Glomerular visceral epithelial cell (primary cell): Measurements from ENCODE around the gene KCNN4.
"Not testable (repeated sequence)": the region's sequence is repeated elsewhere in the genome, so short reads cannot be mapped to it uniquely, and the experiment has no call there.

Experiments
- DNase-seq: peaks from one replicate; pipeline ENCODE4 v3.0.0-alpha.2; 2016; ENCODE audit errors: extremely low spot score

KCNN4 gene

DNA sequence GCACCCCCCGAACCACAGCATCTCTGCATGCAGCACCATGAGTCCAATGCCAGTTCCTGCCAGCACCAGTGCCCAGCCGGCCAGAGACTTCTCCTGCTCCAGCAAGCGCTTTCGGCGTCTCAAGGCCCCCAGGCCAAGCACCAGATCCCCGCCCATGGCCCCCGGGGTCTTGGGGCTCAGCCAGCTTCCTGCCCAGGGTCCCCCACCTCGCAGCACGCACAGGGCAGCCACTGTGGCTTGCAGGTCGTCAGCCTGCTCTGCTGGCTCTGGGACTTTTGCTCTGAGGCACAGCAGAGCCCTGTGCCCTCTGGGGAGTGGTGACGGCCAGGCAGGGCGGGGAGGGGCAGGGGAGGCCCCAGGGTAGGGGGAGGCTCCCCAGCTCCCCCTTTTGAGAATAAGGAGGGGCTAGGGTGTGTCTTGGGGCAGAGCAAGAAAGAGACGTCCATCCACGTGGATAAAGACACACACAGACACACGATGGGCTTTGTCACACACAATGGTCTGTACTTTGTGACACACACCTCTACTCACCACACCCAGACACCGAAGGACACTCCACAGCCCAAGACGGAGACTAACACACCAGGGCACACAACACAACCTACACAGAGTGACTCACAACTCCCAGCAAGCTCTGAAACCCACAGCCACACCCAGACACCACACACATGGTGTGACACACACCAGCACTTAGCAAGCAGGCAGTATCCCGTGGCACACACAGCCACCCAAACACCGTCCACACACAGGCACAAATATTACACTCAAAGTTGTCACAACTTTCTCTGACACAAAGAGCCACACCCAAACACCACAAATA lies at the start of gene KCNN4:
KCNN4 (minus strand) TSS at position 268 of the 820 bp plus-strand sequence; CDS start at position 156, 112 bp downstream.
- DNase-seq: peak; percentile 63

DNA sequence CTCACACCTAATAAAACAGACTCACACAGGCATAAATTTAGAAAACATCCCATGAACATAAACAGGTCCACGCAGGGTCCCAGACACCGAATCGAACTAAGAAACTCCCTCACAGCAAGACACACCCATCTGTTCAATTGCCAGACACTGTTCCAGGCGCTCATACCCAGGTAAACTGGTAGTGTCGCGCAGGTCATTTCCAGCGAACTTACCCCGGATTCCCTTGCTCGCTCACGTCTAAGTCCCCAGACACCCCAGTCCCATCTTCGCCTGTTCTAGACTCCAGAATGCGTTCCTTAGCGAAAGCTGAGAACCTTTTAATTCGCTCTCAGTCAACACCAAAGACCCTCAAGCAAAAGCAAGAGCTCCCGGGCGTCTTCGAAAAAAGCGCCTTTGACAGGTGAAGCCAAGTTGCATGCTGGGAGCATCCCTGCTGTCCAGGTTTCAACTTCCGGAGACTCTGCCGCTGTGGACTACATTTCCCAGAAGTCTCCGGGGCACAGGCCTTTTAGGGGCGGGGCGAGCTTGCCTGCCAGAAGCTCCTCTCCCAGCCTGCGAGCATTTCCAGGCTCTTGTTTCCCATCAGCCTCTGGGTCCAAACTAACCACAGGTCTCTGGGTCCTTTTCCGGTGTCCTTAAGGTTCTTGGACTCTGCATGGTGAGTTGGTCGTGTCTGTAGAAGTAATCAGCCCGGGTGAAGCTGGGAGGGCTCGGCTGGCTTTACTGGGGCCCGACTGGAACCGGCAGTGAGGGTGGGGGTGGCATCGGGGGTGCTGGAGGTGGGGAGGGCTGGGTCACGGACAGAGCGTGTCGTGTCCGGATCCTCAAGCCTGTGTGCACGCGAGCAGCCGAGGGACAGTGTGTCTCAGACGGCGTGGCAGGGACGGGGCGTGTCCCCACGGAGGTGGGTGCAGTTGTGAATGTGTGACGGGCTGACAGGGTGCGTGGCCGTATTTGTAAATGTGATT lies 46.3 kb upstream of the KCNN4 start, which contains the start of gene ZNF283:
ZNF283 (plus strand) TSS at position 535 of the 968 bp plus-strand sequence. CDS start 6,184 bp downstream, outside the sequence.
- peak; percentile 86 for DNase-seq

DNA sequence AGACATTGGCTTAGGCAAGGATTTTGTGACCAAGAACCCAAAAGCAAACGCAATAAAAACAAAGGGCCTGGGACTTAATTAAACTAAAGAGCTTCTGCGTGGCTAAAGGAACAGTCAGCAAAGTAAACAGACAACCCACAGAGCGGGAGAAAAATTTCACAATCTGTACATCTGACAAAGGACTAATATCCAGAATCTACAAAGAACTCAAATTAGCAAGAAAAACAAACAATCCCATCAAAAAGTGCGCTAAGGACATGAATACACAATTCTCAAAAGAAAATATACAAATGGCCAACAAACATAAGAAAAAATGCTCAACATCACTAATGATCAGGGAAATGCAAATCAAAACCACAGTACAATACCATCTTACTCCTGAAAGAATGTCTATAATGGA lies 43.8 kb upstream of the KCNN4 start:
- DNase-seq: not testable (repeated sequence)

DNA sequence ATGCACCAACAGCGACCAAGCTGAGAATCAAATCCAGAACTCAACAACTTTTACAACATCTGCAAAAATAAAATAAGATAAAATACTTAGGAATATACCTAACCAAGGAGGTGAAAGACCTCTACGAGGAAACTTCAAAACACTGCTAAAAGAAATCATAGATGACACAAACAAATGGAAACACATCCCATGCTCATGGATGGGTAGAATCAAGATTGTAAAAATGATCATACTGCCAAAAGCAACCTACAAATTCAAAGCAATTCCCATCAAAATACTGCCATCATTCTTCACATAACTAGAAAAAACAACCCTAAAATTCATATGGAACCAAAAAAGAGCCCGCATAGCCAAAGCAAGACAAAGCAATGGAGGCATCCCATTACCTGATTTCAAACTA lies 43.1 kb upstream of the KCNN4 start:
- DNase-seq: not testable (repeated sequence)

DNA sequence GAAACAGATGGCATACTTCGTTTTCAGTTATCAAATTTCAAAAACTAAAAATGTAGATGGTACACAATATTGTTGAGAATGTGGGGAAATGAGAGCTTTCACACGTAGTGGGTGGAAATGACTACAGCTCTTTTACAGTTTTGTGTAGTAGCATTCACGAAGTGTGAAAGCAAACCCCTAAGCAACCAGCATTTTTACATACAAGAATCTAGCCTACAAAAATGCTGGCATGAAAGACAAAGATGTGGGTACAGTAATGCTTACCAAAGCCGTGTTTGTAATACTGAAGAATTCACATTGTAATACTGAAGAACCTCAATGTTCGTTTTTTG lies 40.1 kb upstream of the KCNN4 start:
- no peak for DNase-seq

DNA sequence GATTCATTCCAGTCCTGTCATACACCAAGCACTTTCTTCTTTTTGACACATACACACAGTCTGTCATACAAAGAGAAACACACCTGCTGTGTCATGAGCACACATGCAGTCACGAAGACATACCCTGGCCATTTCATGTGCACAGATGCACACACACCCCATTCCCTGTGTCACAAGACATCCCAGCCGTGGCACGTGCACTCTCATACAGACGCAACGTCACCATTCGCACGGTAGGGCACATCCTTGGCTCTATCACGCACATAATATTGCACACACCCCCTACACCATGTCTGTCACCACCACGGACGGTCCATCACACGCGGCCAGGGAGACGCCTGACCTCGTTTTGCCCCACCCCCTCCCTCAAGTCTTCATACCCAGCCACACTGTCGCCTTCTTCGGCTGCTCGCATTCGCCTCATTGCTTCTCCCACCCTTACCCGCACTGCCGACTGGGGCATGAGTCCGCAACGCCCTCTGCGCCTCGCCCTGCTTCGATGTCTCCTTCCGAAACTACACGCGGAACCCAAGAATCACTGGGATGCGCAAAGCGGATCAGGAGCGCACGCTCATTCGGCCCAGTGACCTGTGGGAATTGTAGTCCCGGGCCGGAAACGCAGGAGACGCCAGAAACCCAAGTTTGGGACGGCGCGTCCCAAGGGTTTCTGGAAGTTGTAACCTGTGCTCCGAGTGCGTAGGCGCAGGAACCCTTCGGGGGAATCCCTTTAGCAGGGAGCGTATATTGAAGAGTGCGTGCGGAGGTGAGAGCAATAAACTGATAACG lies 39.5 kb upstream of the KCNN4 start:
- DNase-seq: no peak

DNA sequence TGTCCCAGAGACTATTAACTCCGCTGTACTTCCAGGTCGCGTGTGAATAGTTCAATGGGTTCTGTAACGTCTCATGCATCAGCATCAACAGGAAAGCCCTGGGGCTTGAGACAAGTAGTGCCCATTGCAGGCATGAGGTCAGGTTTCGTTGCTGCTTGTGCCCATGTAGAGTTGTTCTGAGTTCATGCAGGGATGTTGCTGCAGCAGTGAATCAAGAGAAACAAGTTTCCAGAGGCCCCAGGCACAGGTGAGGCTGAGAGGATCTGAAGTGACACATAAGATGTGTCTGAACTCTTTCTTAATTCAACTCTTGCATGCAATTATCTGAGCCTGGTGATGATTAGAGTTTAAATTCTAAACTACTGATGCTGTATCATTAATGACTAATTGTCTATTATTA lies 37.7 kb upstream of the KCNN4 start:
- DNase-seq: no peak

DNA sequence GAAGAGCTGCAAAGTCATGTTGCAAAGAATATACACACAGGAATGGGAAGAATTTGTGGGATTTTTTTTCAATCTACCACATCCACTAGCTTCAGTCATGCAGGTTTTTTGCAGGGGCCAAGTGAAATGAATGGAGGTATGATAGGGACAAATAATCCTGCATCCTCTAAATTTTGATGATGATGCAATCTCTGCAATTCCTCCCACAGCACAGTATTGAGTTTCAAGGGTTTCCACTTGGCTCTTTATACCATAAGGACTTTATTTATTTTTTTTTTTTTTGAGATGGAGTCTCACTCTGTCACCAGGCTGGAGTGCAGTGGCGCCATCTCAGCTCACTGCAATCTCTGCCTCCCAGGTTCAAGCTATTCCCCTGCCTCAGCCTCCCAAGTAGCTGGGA lies 36.7 kb upstream of the KCNN4 start:
- not testable (repeated sequence) for DNase-seq

DNA sequence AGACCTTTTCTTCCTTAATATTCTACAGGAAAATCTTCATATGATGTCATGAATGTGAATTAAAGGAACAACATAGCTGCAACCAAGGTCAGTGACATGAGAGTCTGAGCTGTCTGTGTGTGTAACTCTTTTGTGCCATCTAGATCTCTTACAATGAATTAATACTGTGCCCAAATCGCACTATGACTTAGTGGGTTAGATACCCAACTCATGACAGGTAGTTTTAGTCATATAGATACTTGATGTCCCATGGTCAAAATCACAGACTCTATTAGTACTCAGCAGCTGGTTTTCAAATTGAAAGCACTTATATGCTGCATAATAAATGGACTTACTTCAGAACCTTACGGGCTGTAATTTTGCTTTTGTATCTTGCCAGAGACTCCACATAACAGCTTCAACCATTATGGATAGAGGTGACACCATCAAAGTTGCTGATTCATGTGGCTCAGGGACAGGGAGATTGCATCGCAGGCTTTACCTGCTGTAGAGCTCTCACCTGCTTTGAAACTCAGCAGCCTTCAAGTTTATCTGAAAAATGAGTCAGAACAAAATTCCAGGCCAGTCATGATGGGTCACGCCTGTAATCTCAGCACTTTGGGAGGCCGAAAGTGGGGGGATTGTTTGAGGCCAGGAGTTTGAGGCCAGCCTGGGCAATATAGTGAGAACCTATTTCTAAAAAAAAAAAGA lies 34.0 kb upstream of the KCNN4 start:
- DNase-seq: no peak

DNA sequence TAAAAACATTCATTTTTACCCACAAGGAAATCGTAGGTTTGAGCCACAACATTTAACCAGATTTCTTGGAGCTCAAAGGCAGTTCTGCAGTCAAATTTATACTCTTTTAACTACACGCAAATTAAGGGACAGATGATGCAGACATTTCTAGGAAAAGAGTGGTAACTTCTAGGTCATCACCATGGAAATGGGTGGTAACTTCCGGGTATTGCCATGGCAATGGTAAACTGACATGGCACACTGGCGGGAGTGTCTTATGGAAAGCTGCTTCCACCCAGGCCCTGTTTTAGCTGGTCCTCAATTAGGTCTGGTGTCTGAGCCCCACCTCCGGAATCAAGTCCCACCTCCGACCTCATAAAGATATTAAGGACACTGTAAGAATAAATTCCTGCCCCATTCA lies 31.9 kb upstream of the KCNN4 start:
- no peak for DNase-seq

DNA sequence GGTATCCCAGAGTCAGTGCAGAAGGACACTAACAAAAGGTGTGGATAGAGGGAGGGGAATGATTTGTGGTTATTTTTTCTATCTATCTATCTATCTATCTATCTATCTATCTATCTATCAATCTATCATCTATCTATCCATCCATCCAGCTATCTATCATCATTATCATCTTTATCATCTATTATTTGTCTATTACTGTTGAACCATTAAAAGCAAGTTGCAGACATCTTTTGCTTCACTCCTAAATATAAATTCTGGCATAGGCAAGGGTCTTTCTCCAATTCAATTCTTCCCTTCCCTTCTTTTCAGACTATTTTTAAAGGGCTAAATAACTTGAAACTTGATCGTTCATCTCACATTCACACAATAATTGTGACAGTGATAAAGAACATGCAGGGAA lies 31.5 kb upstream of the KCNN4 start:
- DNase-seq: no peak

DNA sequence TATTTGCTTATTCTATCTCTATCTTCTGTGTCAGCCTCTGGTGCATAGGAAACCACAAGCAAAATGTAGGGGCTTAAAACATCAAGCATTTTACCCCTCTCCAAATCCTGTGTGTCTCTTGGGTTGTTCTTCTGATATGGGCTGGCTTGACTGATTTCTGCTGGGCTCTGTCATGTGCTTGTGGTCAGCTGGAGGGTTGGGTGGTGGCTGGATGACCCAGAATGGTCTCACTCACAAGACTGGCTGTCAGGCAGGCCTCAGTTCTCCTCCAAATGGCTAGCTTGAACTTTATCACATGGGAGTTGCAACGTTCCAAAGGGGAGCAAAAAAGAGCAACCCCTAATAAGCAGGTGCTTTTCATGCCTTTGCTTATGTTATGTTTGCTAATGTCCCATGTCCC lies 31.1 kb upstream of the KCNN4 start:
- DNase-seq: no peak

DNA sequence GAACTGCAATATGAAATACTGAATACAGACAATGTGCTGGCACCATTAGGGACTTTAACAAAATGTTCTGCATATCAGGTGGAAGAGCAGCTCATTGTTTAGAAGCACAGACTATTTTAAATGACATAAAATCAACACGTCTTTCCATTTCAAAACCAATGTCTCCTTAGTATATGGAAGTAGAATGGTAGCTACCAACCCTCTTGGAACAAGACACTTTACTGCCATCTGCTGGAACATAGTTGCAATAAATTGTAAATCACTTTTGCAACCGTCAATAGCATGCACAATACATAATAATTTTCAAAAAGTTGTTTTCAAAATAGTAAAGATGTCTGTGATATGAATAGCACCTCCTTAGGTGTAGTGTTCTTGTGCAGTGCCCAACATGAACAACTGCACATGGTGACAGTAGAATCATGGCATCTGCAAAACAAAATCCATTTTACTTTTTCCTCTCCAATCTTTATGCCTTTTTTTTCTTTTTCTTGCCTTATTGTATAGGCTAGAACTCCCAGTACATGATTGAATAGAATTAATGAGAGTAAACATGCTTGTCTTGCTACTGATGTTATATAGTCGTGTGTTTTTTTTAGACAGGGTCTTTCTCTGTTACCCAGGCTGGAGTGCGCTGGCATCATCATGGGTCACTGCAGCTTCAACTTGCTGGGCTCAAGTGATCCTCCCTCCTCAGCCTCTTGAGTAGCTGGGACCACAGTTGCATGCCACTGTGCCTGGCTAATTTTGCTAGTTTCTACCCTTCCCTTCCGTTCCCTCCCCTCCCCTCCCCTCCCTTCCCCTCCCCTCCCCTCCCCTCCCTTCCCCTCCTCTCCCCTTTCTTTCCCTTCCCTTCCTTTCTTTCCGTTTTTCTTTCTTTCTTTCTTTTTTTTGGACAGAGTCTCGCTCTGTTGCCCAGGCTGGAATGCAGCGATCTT lies 29.3 kb upstream of the KCNN4 start:
- peak; percentile 50 for DNase-seq

DNA sequence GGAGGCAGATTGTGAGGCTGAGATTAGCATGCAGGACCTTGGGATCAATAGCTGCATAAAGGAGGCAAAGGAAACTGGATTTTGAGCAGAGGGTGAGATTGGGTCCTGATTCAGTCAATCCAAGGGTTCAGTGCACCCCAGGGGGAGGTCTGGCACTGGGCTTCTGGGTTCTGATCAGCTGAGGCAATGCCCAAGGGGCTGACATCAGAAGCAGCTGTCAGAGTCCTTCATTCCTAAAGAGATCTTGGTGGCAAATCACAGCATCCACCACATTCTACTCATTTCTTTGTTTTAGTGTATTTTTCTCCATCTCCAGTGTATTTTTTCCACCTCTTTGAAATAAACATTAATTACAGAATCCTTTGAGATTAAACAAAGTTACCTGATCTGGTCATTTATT lies 26.9 kb upstream of the KCNN4 start:
- no peak for DNase-seq

DNA sequence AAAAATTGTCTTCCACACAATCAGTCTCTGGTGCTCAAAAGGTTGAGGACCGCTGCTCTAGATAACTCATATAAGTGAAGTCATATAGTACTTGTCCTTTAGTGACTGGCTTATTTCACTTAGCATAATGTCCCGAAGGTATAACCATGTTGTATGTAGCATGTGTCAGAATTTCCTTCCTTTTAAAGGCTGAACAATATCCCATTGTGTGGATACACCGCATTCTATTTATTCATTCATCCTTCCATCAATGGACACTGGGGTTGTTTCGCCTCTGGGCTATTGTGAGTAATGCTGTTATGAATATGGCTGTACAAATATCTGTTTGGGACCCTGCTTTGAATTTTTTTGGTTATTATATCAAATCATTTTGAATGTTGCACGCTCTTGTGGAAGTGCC lies 26.1 kb upstream of the KCNN4 start:
- no peak for DNase-seq

DNA sequence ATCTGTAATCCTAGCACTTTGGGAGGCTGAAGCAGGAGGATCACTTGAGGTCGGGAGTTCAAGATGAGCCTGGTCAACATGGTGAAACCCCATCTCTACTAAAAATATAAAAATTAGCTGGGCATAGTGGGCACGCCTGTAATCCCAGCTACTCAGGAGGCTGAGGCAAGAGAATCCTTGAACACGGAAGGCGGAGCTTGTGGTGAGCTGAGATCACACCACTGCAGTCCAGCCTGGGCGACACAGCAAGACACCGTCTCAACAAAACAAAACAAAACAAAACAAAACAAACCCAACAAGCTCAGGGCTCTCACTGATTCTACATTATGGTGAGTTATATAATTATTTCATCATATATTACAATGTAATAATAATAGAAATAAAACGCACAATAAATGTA lies 25.6 kb upstream of the KCNN4 start:
- not testable (repeated sequence) for DNase-seq

DNA sequence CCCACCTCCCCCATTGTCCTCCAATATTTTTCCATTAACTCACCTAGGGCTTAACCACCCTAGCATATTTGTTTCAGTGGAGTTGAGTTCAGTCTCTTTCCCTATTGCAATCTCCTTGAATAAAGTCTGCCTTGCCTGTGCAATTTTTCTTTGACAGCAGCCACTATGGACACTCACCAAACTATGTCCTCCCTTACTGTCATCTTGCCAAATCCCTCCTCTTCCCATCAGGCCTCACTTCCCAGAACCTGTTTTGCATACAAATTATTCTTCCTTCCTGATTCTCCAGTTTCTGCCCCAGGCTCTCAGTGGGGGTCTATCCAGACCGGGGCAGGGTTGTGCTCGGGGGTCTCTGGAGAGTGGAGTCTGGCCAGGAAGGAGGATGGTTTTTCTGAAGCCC lies 23.7 kb upstream of the KCNN4 start:
- no peak for DNase-seq

DNA sequence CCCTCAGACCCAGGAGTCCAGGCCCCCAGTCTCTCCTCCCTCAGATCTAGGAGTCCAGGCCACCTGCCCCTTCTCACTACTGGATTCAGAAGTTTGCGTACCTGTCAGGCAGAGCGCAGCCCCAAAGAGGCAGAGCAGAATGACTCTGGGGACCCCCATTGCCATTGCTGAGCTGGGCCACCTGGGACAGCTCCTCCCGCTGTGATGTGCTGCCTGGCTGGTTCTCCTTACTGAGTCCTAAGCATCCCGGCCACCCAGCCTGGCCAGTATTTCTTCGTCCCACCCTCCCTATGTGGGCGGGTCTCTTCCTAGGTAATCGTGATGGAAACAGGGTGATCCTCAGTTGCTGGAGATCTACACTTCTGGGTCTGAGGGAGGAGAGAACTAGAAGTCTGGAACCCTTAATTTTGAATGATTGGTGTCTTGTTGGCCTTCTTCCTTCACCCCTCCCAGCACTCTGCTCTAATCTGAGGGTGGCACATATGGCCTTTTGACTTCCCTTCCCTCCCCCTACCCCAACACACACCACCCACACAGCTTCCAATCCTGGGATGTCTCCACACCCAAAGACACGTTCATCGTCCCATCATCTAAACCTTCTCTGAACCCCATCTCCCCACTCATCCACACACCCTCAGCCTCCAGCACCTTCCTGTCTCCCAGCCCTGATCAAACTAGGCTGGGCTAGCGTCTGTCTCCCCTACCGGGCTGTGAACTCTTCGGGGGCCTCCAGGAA lies 21.6 kb upstream of the KCNN4 start, which contains the start of gene LYPD5:
LYPD5 (minus strand) TSS at position 232 of the 736 bp plus-strand sequence; CDS start at position 165, 67 bp downstream.
- no peak for DNase-seq

DNA sequence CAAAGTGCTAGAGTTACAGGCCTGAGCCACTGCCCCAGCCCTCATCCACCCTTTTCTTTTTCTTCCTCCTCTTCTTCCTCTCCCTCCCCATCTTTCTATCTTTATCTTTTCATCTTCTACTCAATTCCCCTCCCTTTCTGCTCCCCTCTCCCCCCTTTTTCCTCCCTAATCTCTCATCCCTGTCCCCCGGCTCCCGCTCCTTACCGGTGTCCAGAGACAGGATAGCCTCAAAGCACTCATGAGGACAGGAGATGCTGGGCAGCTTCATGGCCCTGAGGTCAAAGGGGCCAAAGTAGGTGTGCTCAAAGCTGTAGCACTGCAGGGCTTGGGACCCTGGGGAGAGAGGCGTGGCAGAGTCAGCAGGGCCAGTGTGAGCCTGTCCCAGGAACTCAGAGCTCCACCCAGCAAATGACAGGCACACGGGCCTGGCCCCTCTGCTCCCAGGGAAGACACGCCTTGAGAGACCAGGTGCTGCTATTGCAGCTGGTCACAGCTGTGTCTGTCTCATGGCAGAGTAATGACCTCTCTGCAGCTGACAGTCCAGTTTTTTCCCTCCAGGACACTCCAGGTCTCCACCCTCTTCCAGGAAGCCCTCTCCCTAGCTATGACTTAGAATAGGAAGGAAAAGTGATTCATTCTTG lies 18.8 kb upstream of the KCNN4 start:
- DNase-seq: no peak
